NCI-H2029 (cell line): ENCODE data around the gene VSTM1.
"Not testable (repeated sequence)": the region's sequence is repeated elsewhere in the genome, so short reads cannot be mapped to it uniquely, and the experiment has no call there.

Source experiments
- DNase-seq: peaks from one replicate; lab custom pipeline; 2025; lab: John Stamatoyannopoulos, UW

Gene VSTM1

GRCh38 chr19:54063350-54064116 lies at the start of gene VSTM1:
Gene VSTM1 (minus strand): TSS chr19:54063897. CDS start chr19:54063777, 120 bp downstream.
- no peak for DNase-seq

DNA sequence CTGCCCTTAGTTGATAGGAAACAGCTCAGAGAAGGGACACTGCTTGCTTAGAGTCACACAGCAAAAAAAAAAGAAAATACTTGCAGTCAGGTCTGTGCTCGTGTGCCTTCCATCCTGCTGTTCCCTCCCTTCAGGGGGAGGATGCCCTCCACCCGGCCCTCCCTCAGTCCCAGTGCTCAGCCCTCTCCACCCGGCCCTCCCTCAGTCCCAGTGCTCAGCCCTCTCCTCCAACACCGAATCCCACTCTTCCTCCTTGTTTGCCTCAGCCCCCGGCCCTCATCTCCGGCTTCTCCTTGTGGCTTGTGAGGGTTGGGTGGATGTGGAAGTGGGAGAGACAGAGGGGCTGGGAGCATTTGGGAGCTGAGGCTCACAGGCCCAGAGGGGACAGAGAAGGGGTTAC lies 46.0 kb upstream of the VSTM1 start:
- DNase-seq: no peak

GRCh38 chr19:54108496-54108895 lies 44.8 kb upstream of the VSTM1 start:
- DNase-seq: no peak

- DNase-seq: no peak
These were observed 44.3 kb upstream of the VSTM1 start for GRCh38 chr19:54107876-54108490.

- DNase-seq: no peak
These were observed 43.0 kb upstream of the VSTM1 start for GRCh38 chr19:54106716-54107115.

DNA sequence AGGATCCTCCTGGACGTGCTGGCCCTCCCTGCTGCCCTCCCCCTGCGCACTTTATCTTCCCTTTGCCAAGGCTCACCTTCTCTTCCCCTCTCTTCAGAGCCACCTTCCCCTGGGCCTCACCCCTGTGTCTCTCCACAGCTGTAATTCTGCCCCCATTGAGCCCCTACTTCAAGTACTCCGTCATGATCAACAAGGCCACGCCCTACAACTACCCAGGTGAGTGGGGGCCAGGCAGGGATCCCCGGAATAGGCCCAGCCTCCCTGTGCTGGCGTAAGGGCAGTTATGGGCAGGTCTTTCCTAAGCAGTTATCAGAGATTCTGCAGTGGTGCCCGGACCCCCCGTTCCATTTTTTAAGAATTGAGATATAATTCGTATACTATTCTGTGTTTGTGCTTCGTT lies 42.1 kb upstream of the VSTM1 start:
- DNase-seq: no peak

DNA sequence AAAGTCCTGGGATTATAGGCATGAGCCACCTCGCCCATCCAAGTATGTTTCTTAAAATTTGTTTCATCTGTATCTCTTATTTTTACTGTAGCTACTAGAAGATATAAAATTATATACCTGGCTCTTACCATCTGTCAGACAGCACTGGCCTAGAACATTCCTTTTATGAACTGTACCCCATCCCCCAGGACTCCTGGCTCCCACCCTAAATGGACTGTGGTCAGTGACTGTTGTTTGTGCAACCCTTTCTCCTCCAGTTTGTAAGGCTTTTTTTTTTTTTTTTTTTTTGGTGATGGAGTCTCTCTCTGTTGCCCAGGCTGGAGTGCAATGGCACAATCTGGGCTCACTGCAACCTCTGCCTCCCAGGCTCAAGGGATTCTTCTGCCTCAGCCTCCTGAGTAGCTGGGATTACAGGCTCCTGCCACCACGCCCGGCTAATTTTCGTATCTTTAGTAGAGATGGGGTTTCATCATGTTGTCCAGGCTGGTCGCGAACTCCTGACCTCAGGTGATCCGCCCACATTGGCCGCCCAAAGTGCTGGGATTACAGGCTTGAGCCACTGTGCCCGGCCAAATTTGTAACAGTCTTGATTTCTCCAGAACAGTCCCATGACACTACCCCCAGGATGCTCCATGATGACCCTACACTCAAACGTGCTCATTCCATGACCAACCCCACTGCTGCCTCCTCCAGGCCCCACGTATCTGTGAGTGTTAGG lies 41.5 kb upstream of the VSTM1 start:
- DNase-seq: no peak

GRCh38 chr19:54102421-54103169 lies 38.9 kb upstream of the VSTM1 start, which contains the start of gene NDUFA3:
Gene NDUFA3 (plus strand): TSS chr19:54102855. CDS start chr19:54102879, 24 bp downstream.
- peak; percentile 98 for DNase-seq

GRCh38 chr19:54100561-54100960 lies 36.9 kb upstream of the VSTM1 start, which contains the start of gene OSCAR:
Gene OSCAR (minus strand): TSS chr19:54100803. CDS start chr19:54100792, 11 bp downstream.
- no peak for DNase-seq

GRCh38 chr19:54099903-54100255 lies 36.2 kb upstream of the VSTM1 start:
- not testable (repeated sequence) for DNase-seq

- no peak for DNase-seq
These were observed 35.6 kb upstream of the VSTM1 start for GRCh38 chr19:54099190-54099902.

- DNase-seq: no peak
These were observed 33.0 kb upstream of the VSTM1 start for GRCh38 chr19:54096617-54097106.

- not testable (repeated sequence) for DNase-seq
These were observed 32.3 kb upstream of the VSTM1 start for GRCh38 chr19:54095859-54096616.

DNA sequence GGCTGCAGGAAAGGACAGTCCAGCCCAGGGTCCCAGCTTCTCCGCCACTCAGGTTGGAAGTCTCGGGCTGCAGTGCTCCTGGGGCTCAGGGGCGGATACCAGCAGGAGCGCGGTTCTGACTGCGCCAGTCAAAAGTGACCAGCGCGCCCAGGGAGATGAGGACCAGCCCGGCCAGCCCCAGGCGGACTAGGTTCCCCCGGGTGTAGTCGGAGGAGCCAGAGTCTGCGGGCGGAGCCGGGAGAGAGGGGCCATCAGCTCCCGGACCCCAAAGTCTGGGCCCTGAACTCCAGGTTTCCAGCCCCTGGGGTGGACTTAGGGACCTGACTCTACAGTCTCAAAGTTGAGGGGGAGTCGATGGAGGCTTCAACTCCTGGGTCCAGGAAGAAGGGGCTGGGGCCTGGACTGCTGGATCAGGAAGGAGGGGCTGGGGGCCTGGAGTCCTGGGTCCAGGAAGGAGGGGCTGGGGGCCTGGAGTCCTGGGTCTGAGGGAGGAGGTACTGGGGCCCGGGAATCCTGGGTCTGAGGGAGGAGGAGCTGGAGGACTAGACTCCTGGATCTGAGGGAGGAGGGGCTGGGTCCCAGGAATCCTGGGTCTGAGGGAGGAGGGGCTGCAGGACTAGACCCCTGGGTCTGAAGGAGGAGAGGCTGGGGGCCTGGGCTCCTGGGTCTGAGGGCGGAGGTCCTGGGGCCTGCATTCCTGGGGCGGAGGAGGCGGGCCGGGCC lies 31.6 kb upstream of the VSTM1 start:
- DNase-seq: no peak

- DNase-seq: no peak
These were observed 30.8 kb upstream of the VSTM1 start for GRCh38 chr19:54094426-54095000.

GRCh38 chr19:54084410-54084809 lies 20.7 kb upstream of the VSTM1 start:
- DNase-seq: no peak

DNA sequence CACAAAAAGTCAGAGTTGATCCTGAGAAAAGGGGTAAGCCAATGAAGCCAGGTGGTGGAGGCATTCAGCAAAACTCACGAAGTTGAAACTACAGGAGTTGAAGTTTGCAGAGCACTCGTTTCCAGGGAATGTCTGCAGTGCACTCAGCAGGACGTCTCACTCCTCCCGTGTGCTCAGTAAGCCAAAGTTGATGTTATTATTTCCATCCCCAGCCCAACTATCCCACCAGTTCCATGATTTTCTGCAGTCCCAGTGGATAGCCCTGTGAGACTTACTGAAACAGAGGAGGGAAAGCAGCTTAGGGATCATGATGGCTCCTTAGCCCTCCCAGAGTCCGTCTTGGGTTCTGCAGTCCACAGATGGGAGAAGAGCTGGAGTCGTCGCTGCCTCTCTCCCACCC lies 17.3 kb upstream of the VSTM1 start, which contains the start of gene TARM1:
Gene TARM1, minus strand, starts transcription at position 334 of the 400 bp plus-strand sequence. Its CDS starts 25 bp downstream, at position 309.
- DNase-seq: no peak

- DNase-seq: no peak
These were observed 13.6 kb upstream of the VSTM1 start for GRCh38 chr19:54077334-54077733.

- no peak for DNase-seq
These were observed 11.2 kb upstream of the VSTM1 start for GRCh38 chr19:54074851-54075250.
